GM21576 (cell line): ENCODE measurements around the gene CACNA1C.

Experiments
- ATAC-seq: cut with Tn5 transposase; IDR thresholded peaks from one replicate; pipeline ENCODE4 v1.9.1; 2021; ENCODE audit warnings: mild to moderate bottlenecking, moderate library complexity; ENCODE audit not compliant: unreplicated experiment

CACNA1C gene

DNA sequence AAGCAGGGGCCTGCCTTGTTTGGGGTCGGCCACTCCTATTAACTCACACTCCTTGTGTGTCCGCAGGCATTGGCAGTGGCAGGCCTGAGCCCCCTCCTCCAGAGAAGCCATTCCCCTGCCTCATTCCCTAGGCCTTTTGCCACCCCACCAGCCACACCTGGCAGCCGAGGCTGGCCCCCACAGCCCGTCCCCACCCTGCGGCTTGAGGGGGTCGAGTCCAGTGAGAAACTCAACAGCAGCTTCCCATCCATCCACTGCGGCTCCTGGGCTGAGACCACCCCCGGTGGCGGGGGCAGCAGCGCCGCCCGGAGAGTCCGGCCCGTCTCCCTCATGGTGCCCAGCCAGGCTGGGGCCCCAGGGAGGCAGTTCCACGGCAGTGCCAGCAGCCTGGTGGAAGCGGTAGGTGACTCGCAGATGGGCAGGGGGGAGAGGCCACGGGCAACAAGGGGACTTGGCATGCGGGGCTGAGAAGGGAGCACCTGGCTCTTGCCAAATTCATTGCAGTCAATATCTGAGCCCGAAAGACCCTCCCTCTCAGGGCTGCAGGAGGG is 635.7 kb downstream of the CACNA1C start:
- no peak for ATAC-seq

DNA sequence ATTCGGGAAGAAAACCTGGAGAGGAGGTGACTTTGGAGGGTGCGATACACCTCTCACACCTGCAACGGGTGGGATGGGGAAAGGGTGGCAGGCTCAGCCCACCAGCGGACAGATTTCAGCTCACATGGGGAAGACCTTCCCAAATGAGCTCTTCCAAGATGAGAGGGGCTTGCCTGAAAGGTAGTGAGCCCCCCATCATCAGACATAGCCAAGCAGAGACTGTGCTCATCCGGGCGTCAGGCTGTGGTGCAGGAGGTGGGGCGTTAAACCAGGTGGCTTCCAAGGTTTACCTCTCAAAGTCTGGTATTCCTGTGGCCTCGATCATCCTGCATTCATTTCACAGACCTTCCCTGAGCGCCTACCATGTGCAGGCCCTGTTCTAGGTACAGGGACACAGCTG is 636.6 kb downstream of the CACNA1C start:
- ATAC-seq, result no peak

DNA sequence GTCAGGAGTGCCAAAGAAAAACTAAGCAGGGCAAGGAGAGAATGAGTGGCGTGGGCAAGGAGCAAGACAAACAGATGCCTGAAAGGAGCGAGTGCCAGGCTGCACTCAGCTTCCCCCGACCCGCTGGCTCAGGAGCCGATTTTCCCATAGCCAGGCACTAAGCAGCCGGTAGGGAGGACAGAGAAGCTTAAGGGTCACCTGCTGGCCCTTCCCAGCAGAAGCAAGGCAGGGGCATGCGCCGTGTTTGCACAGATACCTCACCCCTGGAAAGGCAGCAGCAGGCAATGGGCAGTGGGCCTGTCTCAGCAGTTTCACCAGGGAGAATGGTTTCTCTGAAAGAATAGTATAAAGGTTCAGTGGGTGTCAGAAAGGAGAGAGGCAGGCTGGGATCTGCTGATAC is 637.1 kb downstream of the CACNA1C start:
- ATAC-seq, result no peak

DNA sequence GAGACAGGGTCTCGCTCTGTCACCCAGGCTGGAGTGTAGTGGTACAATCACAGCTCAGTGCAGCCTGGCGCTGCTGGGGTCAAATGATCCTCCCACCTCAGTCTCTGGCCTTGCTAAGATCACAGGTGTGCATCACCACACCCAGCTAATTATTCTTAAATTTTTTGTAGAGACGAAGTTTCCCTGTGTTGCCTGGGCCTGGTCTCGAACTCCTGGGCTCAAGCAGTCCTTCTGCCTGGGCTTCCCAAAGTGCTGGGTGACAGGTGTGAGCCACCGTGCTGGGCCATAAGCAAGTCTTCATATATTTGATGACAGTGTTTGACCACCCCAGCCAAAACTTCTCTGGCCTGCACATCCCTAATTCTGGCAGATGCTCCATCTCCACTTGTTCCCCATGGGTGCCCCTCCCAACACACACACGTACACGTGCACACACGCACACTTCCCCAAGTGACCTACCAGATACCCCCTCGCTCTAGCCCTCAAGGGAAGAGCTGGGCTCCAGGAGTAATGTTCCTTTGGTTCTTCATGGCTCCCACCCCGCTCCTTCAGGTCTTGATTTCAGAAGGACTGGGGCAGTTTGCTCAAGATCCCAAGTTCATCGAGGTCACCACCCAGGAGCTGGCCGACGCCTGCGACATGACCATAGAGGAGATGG is 637.7 kb downstream of the CACNA1C start:
- ATAC-seq, result no peak

DNA sequence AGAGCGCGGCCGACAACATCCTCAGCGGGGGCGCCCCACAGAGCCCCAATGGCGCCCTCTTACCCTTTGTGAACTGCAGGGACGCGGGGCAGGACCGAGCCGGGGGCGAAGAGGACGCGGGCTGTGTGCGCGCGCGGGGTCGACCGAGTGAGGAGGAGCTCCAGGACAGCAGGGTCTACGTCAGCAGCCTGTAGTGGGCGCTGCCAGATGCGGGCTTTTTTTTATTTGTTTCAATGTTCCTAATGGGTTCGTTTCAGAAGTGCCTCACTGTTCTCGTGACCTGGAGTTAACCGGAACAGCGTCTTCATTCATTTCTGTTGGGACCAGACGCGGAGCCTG is 638.2 kb downstream of the CACNA1C start:
- peak; percentile 39 for ATAC-seq

DNA sequence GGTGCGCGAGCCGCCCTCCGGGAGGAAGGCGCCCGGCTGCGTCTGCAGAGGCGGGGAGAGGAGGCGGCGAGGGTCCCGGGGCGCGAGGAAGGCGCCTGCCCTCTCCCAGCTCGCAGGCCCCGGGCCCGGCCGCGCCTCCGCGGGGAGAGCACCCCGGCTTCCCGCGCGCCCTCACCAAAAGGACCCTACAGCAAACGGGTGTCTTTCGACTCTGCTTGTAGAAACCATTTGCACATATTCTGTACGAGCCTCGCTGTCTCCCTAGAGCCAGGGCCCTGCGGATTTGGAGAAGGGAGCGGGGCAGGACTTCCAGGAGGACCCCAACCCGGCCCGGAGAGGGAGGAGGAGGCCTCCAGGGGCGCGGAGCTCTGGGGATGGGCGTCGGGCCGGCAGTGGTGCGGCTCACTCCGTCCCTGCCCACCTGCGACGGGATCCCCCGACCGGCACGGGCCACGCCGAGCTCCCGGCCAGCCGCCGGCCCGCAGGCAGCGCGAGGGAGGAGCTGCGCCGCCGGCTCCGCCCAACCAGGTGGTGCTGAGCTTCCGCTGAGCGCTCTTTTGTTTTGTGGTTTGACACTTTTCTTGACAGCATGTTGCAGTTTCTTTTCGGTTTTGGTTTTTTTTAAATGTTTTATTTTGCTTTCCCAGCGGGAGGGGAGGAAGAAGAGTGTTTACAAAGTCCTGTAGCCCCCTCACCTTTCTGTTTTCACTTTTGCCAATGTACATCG is 638.7 kb downstream of the CACNA1C start:
- peak; percentile 70 for ATAC-seq

DNA sequence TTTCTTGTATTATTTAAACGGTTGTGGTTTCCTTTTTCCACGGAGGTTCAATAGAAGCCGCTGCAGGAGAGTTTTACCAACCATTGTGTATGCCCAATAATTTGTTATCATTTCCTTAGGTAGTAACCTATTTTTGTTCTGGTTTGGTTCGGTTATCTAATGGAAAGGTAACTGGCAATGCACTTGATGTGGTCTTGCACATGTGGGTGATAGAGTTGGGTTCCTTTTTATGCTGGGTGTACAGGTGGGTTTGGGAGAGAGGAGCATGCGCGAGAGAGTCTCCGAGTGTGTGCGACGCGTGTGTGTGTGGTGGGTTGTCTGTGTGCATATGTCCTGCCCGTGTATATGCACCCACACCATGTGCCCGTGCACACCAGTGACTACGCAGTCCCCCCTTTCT is 639.3 kb downstream of the CACNA1C start:
- no peak for ATAC-seq

DNA sequence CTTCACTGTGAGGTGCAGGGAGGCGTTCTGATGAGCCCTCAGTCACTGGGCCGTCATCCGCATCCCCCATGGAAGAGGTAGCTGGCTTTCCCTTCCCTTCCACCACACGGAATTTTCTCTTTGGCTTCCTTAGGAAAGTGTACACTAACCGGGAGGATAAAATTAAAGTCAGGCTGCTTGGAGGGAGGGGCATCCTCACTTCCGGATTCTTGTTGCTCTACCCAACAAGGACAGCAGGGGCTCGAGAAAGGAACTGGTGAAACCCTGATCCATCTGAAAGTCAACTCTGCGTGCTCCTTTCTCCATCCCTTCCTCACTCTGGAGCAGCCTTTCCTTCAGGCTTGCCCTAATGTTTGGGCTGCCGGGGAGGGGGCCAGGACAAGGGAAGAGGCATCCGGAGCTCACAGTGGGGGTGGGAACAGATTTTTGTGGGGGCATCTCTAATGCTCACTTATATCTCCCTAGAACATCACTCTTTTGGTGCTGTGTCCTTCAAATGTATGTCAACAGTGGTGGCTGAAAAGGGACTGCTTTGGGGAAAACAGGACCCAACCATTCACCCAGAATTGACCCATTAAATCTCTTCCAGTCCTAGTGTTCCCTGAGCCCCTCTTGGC is 640.6 kb downstream of the CACNA1C start:
- ATAC-seq, result no peak

DNA sequence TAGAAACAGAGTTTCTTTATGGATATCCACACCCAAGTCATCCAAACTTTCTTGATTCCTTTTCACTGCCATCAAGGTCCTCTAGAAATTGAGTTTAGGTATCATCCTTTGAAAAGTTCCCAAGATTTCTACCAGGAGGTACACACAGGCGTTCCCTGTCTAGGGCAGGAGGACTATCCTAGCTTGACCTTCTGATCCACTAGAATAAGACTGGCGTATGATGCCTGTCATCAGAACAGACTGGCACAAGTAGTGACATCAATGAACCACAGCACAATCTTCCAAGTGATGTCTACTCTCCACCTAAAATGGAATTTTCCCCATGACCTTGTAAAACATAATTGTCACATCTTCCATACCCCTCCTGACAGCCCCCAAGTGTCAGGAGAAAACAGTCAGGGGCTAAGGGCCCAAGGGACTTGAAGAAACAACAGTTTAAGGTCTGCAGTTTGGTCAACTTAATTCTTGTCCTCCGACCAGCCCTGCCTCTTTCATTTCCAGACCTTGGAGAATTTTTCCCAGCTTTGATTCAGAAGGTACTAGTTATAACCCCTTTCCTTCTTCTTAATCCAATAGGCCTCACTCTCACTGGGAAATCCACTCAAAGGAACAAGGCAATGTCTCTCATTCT is 641.3 kb downstream of the CACNA1C start:
- no peak for ATAC-seq

DNA sequence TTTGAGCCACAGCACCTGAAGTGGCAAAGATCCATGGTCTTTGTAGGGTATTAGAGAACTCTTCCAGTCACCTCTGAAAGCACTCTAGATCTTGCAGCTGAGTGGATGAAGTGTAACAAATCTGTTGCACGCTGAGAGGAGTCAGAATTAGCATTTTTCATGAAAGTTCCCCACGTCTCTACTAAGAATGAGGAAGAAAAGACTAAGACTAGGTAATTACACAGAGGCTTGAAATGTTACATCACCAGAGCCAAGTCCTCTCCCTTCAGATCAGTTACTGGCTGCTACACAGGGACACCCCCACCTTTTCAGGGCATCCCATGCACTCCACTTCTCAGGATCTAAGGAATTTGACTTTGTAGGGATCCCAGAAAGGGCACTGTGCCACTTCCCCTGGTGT is 643.3 kb downstream of the CACNA1C start:
- no peak for ATAC-seq

DNA sequence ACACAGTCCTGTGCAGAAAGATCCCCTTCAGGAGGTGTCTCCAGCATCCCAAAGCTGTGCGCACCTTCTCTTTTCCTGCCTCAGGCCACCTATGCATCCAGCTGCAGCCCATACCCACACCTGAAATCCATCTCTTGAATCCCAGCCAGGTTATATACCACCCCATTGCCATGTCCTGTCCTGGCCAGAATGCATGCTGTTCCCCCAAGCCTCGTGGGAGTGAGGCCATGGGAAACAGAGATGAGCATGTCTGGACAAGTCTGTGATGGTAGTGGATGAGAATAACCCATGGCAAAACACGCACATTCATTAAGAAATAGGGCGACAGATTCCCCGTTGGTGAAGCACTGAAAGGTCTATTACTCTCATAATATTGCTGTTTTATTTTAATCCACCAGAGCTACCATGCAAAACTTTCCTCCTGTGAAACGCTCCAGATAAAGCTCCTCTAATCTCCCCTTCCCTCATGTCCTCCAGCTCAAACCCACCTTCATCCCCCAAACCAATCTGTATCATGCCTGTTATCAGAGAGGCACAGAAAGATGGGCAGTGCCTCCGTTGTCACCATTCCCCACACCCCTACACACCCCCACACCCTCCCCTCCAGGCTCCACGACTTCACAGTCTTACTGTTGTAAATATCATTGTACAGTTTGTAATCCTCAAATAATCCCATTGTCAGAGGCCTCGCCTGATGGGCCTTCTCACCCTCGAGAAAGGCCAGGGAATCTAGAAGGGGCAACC is 644.4 kb downstream of the CACNA1C start:
- ATAC-seq, result no peak

DNA sequence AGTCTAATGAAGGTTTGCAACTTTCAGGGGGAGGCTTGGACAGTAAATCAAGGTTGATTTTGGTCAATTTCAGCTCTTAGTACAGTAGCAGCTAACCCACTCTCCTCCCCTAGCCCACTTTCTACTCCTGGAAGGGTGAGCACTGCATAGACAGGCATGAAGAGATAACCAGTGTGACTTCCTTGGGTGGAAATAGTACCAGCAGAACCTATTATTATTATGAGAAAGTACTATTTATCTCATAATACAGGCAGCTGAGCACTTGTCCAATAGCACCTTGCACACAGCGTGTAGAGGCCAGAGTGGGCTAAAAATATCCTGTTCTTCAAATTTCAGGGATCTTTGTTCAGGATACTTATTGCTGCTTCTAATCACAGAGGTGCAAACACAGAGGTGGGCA is 645.8 kb downstream of the CACNA1C start:
- no peak for ATAC-seq

DNA sequence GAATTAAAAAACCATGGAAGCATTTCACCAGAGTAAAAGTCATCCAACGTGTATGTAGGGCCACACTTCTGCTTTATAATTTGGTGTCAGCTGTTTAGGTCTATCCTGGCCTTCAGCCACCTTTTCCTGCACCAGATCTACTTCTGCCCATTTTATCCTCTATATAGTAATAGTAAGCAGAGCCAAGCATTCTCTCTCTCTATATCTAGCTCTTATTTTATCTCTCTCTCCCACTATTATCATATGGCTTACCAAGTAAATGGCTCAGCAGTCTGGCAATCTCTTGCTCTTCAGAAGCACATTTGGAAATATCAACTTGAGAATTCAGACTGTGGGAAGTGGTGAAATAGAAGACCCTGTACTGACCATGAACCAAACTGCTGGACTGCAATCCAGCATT is 657.9 kb downstream of the CACNA1C start:
- ATAC-seq, result no peak

DNA sequence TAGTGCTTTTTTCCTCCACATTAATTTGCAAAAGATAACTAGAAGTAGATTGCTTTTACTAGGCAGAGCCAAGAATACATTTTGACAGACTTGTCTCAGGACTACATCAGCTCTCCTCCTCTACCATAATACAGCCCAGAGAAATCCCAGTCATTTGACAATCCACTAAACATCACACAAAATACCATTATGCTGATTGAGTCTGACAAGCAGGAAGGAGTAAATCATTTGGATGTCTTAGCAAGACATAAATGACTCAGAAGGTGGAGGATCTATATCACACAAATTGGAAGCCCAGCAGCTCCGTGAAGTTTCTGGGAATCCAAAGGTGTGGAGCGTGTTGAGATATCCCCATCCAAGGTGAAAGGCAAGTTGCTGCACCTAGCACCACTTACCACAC is 666.6 kb downstream of the CACNA1C start:
- ATAC-seq, result no peak

DNA sequence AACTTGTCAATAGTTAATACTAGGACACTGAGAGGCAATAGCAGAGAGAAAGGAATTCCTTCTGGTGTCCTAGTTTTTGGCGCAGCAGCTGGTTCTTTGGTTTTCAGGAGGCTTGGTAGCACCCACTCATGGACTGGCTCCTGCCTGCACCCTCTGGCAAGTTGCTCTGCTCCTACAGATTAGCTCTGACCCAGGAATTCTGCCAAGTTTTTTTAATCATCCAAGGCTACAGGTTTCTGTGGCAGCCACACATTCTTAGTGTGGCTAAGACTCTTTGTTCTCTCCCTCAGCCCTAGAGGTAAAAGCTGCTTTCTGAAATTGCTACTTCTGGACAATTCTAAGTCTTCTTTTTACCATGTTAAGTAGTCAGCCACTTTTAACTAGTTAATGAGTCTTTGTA is 670.0 kb downstream of the CACNA1C start:
- no peak for ATAC-seq

DNA sequence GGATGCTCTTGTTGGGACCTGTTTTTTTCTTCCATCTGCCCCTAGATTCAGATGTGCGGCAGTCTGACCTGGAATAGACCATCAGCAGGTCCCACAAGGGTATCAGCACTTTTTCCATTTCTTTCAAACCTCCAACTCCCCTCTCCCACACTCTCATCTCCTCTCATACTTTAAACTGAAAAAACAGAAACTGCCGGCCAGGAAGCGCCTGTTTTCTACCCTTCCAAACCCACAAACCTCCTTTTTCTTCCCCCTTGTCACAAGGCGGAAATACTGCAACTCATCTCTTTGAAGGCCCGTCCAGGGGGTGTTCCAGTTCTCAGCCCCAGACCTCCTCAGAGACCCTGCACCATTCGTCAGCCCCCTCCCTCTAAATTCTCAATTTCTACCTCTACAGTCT is 679.5 kb downstream of the CACNA1C start:
- ATAC-seq, result no peak

DNA sequence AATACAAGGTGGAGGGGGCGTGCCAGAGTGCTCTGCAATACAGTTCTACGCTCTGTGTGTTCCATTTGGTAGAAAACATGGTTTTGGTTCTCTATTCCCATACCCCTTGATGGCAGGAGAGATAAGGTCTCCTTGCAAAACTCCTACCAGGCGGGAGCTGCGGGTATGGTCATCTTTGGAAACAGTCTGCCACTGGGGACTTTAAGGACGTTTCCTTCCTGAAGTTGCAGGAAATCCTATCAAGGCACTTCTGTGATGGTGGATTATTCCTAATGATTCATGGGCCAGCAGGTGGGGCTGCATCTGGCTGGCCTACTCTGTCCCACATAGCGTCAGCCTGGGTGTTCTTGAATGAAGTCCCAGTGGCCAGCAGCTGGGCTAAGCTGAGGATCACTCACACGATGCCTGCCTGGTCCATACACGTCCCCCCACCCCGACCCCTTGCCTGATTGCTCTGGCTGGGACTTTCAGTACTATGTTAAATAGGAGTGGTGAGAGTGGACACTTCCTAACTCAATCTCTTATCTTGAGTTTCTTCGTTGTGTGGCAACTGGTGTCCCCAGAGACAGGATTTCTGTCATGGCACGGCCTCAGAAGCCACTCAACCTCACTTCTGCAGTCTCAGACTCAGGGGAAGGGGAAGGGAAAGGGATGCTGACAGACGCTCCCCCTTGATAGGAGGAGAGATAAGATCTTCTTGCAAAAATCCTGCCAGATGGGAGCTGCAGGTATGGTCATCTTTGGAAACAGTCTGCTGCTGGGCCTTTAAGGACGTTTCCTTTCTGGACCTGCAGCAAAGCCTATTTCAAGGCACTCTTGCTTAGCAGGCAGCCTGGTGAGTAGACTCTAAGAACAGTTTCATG is 680.9 kb downstream of the CACNA1C start:
- ATAC-seq, result no peak

DNA sequence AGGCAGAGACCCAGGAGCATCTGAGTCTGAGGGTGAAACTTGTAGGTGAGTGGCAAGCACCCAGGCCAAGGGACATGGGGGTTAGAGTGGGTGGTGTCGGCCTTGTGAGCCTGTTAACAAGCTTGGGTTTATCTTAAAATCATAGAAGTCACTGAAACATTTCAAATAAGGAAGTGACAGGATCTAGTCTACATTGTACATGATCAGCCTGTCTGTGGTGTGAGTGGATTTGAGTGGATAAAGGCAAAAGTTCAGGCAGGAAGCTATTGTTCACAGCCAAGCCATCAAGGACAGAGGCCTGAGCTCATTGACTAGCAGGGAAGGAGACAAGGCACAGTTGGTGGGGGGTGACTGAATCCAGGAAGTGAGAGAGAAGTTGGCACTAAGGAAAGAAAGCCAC is 682.6 kb downstream of the CACNA1C start:
- no peak for ATAC-seq

DNA sequence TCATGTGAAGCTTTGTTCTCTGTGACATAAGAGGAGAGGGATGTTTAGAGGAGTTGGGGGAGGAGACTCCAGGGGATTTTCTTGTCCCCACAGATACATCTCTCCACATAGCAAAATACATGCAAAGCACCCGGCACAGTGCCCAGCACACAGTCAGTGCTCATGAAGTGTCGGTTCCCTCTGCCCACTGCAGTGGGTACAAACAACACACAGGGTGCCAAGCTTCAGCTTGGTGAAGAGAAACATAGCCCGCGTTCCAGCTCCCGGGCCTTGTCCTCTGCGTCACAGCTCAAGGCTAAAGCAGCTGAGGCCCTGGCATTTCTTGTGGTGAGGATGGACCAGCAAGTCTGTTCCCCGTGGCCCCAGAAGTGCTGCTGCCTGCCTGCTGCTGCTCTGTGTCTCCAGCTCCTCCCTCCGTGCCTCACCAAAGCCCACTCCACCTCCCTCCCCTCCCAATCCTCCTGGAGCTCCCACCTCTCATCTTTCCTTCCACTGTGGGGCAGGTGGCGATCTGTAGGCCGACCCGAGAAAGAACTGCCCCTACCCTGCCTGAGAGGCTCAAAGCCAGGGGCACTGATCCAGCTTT is 685.0 kb downstream of the CACNA1C start:
- ATAC-seq, result no peak

DNA sequence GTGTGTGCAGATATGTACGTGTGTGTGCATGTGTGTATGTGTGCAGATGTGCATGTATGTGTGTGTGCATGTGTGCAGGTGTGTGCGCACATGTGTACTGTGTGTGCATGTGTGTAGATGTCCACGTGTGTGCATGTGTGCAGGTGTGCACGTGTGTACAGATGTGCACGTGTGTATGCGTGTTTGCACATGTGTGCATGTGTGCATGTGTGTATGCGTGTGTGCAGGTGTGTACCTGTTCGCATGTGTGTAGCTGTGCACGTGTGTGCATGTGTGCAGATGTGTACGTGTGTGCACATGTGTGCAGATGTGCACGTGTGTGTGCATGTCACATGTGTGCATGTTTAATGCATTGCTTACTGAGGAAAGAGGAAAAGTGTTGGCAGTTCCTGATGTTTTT is 686.3 kb downstream of the CACNA1C start:
- ATAC-seq, result no peak
